Measurements from ENCODE around the gene RMND5B. TPM values are rescaled to one million over a fixed set of nuclear protein-coding genes. Genes with fewer than 3 reads are reported as not detected.

RMND5B gene
- total and polyA plus RNA-seq, 10 of the 15 experiments (the other 5 are each of a cell fraction or from before 2014, with no cell fraction given), result 1.6 to 50.7 (median 30.9) TPM

- ChIA-PET CTCF (interaction anchor here (1.1 kb wide), 1 partner anchor 10 kb away, joined by 3 read pairs; no protein-coding TSS in a partner anchor), RAD21 (ENCODE audit: unreplicated experiment) (no interaction called here), POLR2A (no interaction called here), SMC1A (ENCODE audit: uncharacterized antibody, unreplicated experiment) (no interaction called here)
- Histone ChIP-seq H3K27me3 (replicated peaks in 1 of 2; ENCODE audit: control insufficient read depth in 2 of 2, insufficient read depth in 2 of 2, low read length in 1 of 2) (no peaks in the 10 kb centered on the region; a peak in 1 of 4 replicates), H3K4me3 (no peak overlapping the region), H3K36me3 (ENCODE audit: control insufficient read depth in 2 of 2, insufficient read depth in 2 of 2, low read length in 1 of 2) (no peaks in the 10 kb centered on the region), H3K79me2 (ENCODE audit: control insufficient read depth, insufficient read depth, low read length) (no peaks in the 10 kb centered on the region), H3K4me1 (ENCODE audit: control insufficient read depth, insufficient read depth, low read length) (no peaks in the 10 kb centered on the region), H3K9ac (ENCODE audit: control insufficient read depth, insufficient read depth, low read length) (no peak overlapping the region), H3K4me2 (ENCODE audit: control insufficient read depth, insufficient read depth) (no peak overlapping the region), H2AFZ (ENCODE audit: control insufficient read depth, low read depth, low read length) (no peak overlapping the region), H3K9me3 (replicated peaks; ENCODE audit: control insufficient read depth, insufficient read depth, low read length) (no peaks in the 10 kb centered on the region), H4K20me1 (ENCODE audit: control insufficient read depth, insufficient read depth) (no peaks in the 10 kb centered on the region), H3K27ac (ENCODE audit: control insufficient read depth, insufficient read depth) (no peak overlapping the region)
- intact Hi-C loops (cut with micrococcal nuclease; ENCODE audit: unreplicated experiment), result no loop called here
- TF ChIP-seq NFIC (IDR thresholded peaks at IDR 0.05; ENCODE audit: low read depth, low read length) (no peak), RAD51 (IDR thresholded peaks at IDR 0.05) (no peak), ZBTB40 (IDR thresholded peaks at IDR 0.05; ENCODE audit: borderline replicate concordance) (no peak), SIX5 (IDR thresholded peaks at IDR 0.05; ENCODE audit: low read depth, low read length, severe bottlenecking) (no peak), SREBF2 (IDR thresholded peaks at IDR 0.05; ENCODE audit: low read length) (no peak), ATF7 (IDR thresholded peaks at IDR 0.05; ENCODE audit: low read depth) (no peak), MAX (IDR thresholded peaks at IDR 0.05; ENCODE audit: low read depth, low read length) (no peak), CHD1 (IDR thresholded peaks at IDR 0.05; ENCODE audit: low read depth, low read length) (no peak), ZBTB4 (CRISPR knock-in tag; IDR thresholded peaks at IDR 0.05) (no peak), KAT2A (conservative IDR thresholded peaks at IDR 0.05; ENCODE audit: control insufficient read depth, low read depth, low read length) (no peak), JUND (IDR thresholded peaks at IDR 0.05; ENCODE audit: low read depth, low read length) (no peak), POLR2AphosphoS5 (IDR thresholded peaks at IDR 0.05; ENCODE audit: low read length) (no peak)
- TF ChIP-seq, protein P1, sequence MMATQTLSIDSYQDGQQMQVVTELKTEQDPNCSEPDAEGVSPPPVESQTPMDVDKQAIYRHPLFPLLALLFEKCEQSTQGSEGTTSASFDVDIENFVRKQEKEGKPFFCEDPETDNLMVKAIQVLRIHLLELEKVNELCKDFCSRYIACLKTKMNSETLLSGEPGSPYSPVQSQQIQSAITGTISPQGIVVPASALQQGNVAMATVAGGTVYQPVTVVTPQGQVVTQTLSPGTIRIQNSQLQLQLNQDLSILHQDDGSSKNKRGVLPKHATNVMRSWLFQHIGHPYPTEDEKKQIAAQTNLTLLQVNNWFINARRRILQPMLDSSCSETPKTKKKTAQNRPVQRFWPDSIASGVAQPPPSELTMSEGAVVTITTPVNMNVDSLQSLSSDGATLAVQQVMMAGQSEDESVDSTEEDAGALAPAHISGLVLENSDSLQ (IDR thresholded peaks at IDR 0.05), result no peak
- no TSS peak for BruUV-seq (replicated peaks)
- in situ Hi-C loops (cut with MboI), result no loop called here
- WGBS (ENCODE audit: insufficient coverage, insufficient replicate concordance, low lambda C conversion rate, missing lambda C conversion rate), result 66% methylated on average over 6 of the region's 6 CpGs
- ATAC-seq (no peak), FAIRE-seq (no peak), DNase-seq (ENCODE audit: low read depth, low spot score) (no peak)
These were observed 45.5 kb upstream of the RMND5B start for GRCh38 chr5:178085316-178085715.

Measured in GM12878 (cell line).